HepG2 (cell line): ENCODE results near the gene TBC1D20. TPM values are rescaled to one million over a fixed set of nuclear protein-coding genes. Genes with fewer than 3 reads are reported as not detected.
A peak's percentile ranks its signal among the peaks of the same experiment; 100 is the strongest.

ENCODE experiments used
- ATAC-seq: fragments of 200-7000 bp; cut with Tn5 transposase; 3 replicates; pipeline ENCODE4 v1.9.1; 2020; ENCODE audit warnings: mild to moderate bottlenecking, moderate library complexity
- BruUV-seq: library from RNA; stranded (reverse); fragments of 400-500 nt; replicated peaks from 2 replicates; lab custom pipeline; 2021; lab: Mats Ljungman, UMichigan
- CTCF ChIA-PET: fragments of 300-600 bp; formaldehyde crosslinking; extraction: SDS; loops from one replicate; lab custom pipeline; 2021; ENCODE audit warnings: low total read pairs, inconsistent platforms, low intra/inter-chr PET ratio; lab: Yijun Ruan, JAX
- POLR2A ChIA-PET: fragments of 350-600 bp; sonication (Branson Sonifier 250); formaldehyde crosslinking; loops from one replicate; lab custom pipeline; 2020; ENCODE audit warnings: antibody characterized with exemption, inconsistent platforms; lab: Yijun Ruan, JAX
- DNase-seq: peaks from one replicate; pipeline ENCODE4 v3.0.0-alpha.2; 2015; ENCODE audit warnings: low spot score
- FAIRE-seq: peaks from 3 replicates; lab custom pipeline; 2011; peaks lifted over from hg19 to GRCh38; lab: Jason Lieb, UNC
- H2AFZ ChIP-seq: one replicate; pipeline ENCODE4 v1.6.1; 2011; ENCODE audit warnings: low read length, inconsistent platforms
- H3K27ac ChIP-seq: fragments of 300-600 bp; 3 replicates; pipeline ENCODE4 v1.8.0; 2011; ENCODE audit warnings: mixed run types, mild to moderate bottlenecking, mixed read lengths, low read length, inconsistent platforms; ENCODE audit not compliant: insufficient read depth; ENCODE audit errors: extremely low read length
- H3K27me3 ChIP-seq, 2 experiments: fragments of 200-600 bp in 1 of 2; 2 replicates in 1 of 2; 3 replicates in 1 of 2; pipeline versions ENCODE4 v1.6.0 to v1.8.0; 2011; ENCODE audit warnings: low read length in 2 of 2, mild to moderate bottlenecking in 2 of 2, moderate library complexity in 2 of 2, inconsistent platforms in 1 of 2; ENCODE audit not compliant: insufficient read depth in 2 of 2, control insufficient read depth in 1 of 2
- H3K36me3 ChIP-seq, 2 experiments: fragments of 200-600 bp in 1 of 2; replicated peaks in 1 of 2; 2 replicates in 1 of 2; 3 replicates in 1 of 2; pipeline versions ENCODE4 v1.5.1 to v1.8.0; 2011; ENCODE audit warnings: low read length in 2 of 2, inconsistent platforms in 1 of 2; ENCODE audit not compliant: insufficient read depth in 2 of 2, control insufficient read depth in 1 of 2
- H3K4me1 ChIP-seq: 2 replicates; pipeline ENCODE4 v1.5.1; 2012; ENCODE audit warnings: low read length, inconsistent platforms; ENCODE audit not compliant: insufficient read depth
- H3K4me2 ChIP-seq: 2 replicates; pipeline ENCODE4 v1.6.0; 2011; ENCODE audit warnings: low read depth, low read length, inconsistent platforms
- H3K4me3 ChIP-seq, 3 experiments: fragments of 200-600 bp in 1 of 3; sonication (generic), shearing (Covaris generic) in 1 of 3; replicated peaks in 1 of 3; 2 replicates each; pipeline ENCODE4 v1.5.1; 2011 to 2016; ENCODE audit warnings: low read length in 3 of 3, inconsistent platforms in 2 of 3, low read depth in 2 of 3, mild to moderate bottlenecking in 2 of 3, control low read depth in 1 of 3, mixed read lengths in 1 of 3; ENCODE audit not compliant: insufficient read depth in 1 of 3
- H3K79me2 ChIP-seq: one replicate; pipeline ENCODE4 v1.6.1; 2011; ENCODE audit warnings: low read length, inconsistent platforms; ENCODE audit not compliant: insufficient read depth
- H3K9ac ChIP-seq: 2 replicates; pipeline ENCODE4 v1.6.0; 2011; ENCODE audit warnings: mild to moderate bottlenecking, low read depth, low read length, inconsistent platforms; ENCODE audit not compliant: insufficient read depth
- H3K9me3 ChIP-seq: 2 replicates; pipeline ENCODE4 v1.5.1; 2012; ENCODE audit warnings: mild to moderate bottlenecking, low read length
- H4K20me1 ChIP-seq: 2 replicates; pipeline ENCODE4 v1.6.0; 2011; ENCODE audit warnings: inconsistent platforms, mild to moderate bottlenecking, low read length, moderate library complexity; ENCODE audit not compliant: insufficient read depth
- POLR2A ChIP-seq, 2 experiments: IDR thresholded peaks; 2 replicates each; pipeline ENCODE4 v1.6.1; 2011; ENCODE audit warnings: low read depth in 2 of 2, low read length in 2 of 2, mild to moderate bottlenecking in 1 of 2, moderate library complexity in 1 of 2; ENCODE audit not compliant: insufficient read depth in 1 of 2
- RBM22 ChIP-seq: fragments of 200-400 bp; formaldehyde crosslinking; optimal IDR thresholded peaks from 2 replicates; pipeline ENCODE3; 2017; ENCODE audit warnings: mild to moderate bottlenecking, low read length, moderate library complexity
- RBM39 ChIP-seq: fragments of 200-400 bp; formaldehyde crosslinking; IDR thresholded peaks from one replicate; pipeline ENCODE4 v1.6.1; 2018; ENCODE audit warnings: antibody characterized with exemption, mild to moderate bottlenecking, low read depth, low read length; ENCODE audit not compliant: poor library complexity, severe bottlenecking
- TRIM24 ChIP-seq: sonication (generic); formaldehyde crosslinking; IDR thresholded peaks from 2 replicates; pipeline ENCODE4 v1.8.0; 2022; ENCODE audit warnings: mild to moderate bottlenecking, missing genetic modification reagents
- WGBS: methylation state at CpG from one replicate; pipeline ENCODE4 v1.1.6; 2017; ENCODE audit warnings: low lambda C conversion rate; 5-methylcytosine and 5-hydroxymethylcytosine counted together
- in situ Hi-C: cut with HindIII; loops from 2 replicates; pipeline ENCODE4 v1.10.0; 2017; ENCODE audit warnings: low pct_unique_long_range_greater_than_20kb; ENCODE audit not compliant: extremely low pct_ligation_motif_present
- intact Hi-C: fragments of 100-400 bp; cut with micrococcal nuclease; formaldehyde crosslinking; loops from one replicate; pipeline ENCODE4 v1.10.0; 2022; ENCODE audit not compliant: unreplicated experiment
- polyA plus RNA-seq, 8 experiments: library from polyadenylated mRNA; depleted of rRNA in 3 of 8; stranded (reverse) in 7 of 8; unstranded in 1 of 8; fragments of >200 nt; fragmentation: Illumina TruSeq in 4 of 8; extraction: Trizol in 4 of 8; gene quantifications; 2 replicates each; pipeline versions ENCODE4 v1.2.1 to v1.2.3, GENCODE V29; 2011 to 2016; ENCODE audit warnings: low read depth in 4 of 8, missing spikeins in 1 of 8, mixed read lengths in 1 of 8; ENCODE audit not compliant: insufficient read depth in 1 of 8
- total RNA-seq, 5 experiments: library from RNA; depleted of rRNA; stranded (reverse); fragments of >200 nt; fragmentation: Illumina TruSeq; extraction: Trizol; gene quantifications; 2 replicates each; pipeline ENCODE4 v1.2.3, GENCODE V29; 2016; ENCODE audit warnings: low read depth in 1 of 5

Gene TBC1D20
- total and polyA plus RNA-seq, 2 of the 13 experiments (the other 11 are each of a cell fraction or from before 2014, with no cell fraction given): 36.6 to 47.1 TPM

GRCh38 chr20:492159-492558 lies 29.8 kb upstream of the TBC1D20 start:
- peaks cover 45 to 89% of the 10 kb centered on the region in 2 experiments for H3K36me3 ChIP-seq
- no peaks in the 10 kb centered on the region for H3K4me1 ChIP-seq
- no peak for TF ChIP-seq TRIM24
- TF ChIP-seq RBM22: peak; percentile 46
- TF ChIP-seq, all 625 proteins: peak for 1
- intact Hi-C loops (no loop called here), in situ Hi-C loops (no loop called here)
- Histone ChIP-seq H3K27ac (no peak overlapping the region), H2AFZ (no peak overlapping the region), H3K4me3 (no peak overlapping the region), H3K27me3 (no peaks in the 10 kb centered on the region), H4K20me1 (no peaks in the 10 kb centered on the region), H3K4me2 (no peak overlapping the region), H3K9ac (no peak overlapping the region), H3K79me2 (no peaks in the 10 kb centered on the region), H3K9me3 (no peaks in the 10 kb centered on the region)
- DNase-seq (no peak), ATAC-seq (no peak), FAIRE-seq (no peak)
- ChIA-PET CTCF (no interaction called here), POLR2A (no interaction called here)
- BruUV-seq: no TSS peak
- 98% methylated on average over 5 of the region's 5 CpGs for WGBS

- Histone ChIP-seq H3K9me3 (no peaks in the 10 kb centered on the region), H4K20me1 (no peaks in the 10 kb centered on the region)
- TF ChIP-seq RBM39 (no peak), POLR2A (IDR thresholded peaks at IDR 0.05; ENCODE audit: insufficient read depth in 1 of 2, low read depth in 2 of 2, low read length in 2 of 2) (peak in 1 of 2 experiments; percentile 14; a peak in 1 of 4 replicates)
- TF ChIP-seq, all 625 proteins: peak for 1
- in situ Hi-C loops (no loop called here), intact Hi-C loops (no loop called here)
- Histone ChIP-seq H3K4me1 (peaks cover 4% of the 10 kb centered on the region; the same call in 1 of the 2 replicates), H3K4me3 (no peak overlapping the region), H3K79me2 (no peaks in the 10 kb centered on the region), H3K36me3 (peaks cover 55 to 90% of the 10 kb centered on the region in 2 experiments), H3K27me3 (no peaks in the 10 kb centered on the region), H3K27ac (no peak overlapping the region), H3K9ac (no peak overlapping the region), H2AFZ (no peak overlapping the region), H3K4me2 (no peak overlapping the region)
- WGBS: 94% methylated on average over 4 of the region's 4 CpGs
- no peak for ATAC-seq
- POLR2A ChIA-PET: no interaction called here
- no peak for FAIRE-seq
- no peak for DNase-seq
- CTCF ChIA-PET: no interaction called here
- no TSS peak for BruUV-seq
Observed at GRCh38 chr20:487655-488054, 25.3 kb upstream of the TBC1D20 start.
